Stimulated activated CD4-positive, alpha-beta T cell treated with anti-CD3 and anti-CD28 coated beads, Interleukin-2, amount 100 ng/mL, for 48 hours (primary cell): ENCODE data around the gene TAF3.
A peak's percentile ranks its signal among the peaks of the same experiment; 100 is the strongest.

Experiments used
- DNase-seq, 2 donors: peaks; one replicate each; pipeline ENCODE4 v3.0.0-alpha.2; 2020

TAF3 gene

GRCh38 chr10:7813481-7813880 is 4.8 kb upstream of the TAF3 start:
- no peak for DNase-seq

- DNase-seq = no peak
Observed at GRCh38 chr10:7817576-7817975, 729 bp upstream of the TAF3 start.

- no peak for DNase-seq
Observed at GRCh38 chr10:7817984-7818294, 366 bp upstream of the TAF3 start.

DNA sequence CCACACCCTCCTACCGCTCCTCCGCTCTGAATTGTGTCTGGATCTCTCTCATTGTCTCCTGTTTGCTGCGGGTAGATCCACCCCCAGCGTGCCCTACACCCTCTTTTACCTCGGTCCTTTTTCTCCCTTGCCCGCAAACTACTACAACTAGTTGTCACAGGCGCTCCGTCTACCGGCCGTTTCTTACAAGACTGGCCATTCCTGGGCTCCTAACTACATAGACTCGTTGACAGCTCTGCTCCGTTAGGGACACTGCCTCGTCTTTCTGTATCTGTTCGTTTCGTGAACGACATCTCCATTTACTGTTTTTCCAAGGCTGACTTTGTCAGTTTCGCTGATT is 786 bp downstream of the TAF3 start:
- DNase-seq = peak; percentile 4 to 13

DNA sequence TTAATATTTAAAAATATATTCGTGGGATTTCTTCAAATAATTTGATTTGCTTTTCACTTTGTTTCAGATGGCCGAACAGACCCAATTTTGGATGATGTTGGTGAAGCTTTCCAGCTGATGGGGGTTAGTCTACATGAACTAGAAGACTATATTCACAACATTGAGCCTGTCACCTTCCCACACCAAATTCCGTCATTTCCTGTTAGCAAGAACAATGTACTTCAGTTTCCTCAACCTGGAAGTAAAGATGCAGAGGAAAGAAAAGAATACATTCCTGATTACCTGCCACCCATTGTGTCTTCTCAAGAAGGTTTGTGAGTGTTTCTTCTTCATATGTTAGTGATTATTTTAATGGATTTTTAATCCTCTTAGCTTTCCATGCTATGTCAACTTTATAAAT is 5.9 kb downstream of the TAF3 start:
- DNase-seq = no peak

DNA sequence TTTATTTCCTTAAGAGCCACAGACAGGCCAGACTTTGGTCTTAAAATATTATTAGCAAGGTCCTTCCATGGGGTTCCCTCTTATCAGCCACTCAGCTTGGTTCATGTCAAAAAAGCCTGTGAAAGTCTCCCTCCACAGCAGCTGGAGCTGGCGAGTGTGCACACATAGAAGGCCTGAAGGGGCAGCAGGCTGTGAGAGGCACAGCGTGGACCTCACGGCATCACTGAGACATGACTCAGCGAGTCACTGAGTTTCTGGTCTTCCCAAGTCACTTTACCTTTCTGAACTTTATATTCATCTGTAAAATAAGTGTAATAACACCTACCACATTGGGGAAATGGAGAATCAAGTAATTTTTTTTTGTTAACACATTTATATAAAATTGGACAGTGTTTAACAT is 8.7 kb downstream of the TAF3 start:
- no peak for DNase-seq

GRCh38 chr10:7829289-7829834 is 11.1 kb downstream of the TAF3 start:
- DNase-seq = no peak

DNA sequence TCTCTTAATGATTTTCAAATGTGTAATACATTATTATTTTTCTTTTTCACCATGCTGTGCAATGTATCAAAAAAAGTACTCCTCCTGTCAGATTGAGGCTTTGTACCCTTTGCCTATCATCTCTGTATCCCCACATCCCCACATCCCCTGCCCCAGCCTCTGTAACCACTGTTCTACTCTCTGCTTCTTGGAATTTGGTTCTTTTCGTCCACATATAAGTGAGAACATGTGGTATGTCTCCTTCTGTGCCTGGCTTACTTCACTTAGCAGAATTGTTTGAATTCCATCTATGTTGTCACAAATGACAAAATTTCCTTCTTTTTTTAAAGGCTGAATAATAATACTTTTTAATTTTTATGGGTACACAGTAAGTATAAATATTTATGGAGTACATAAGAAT is 13.8 kb downstream of the TAF3 start:
- DNase-seq = no peak

- DNase-seq = no peak
Observed at GRCh38 chr10:7833210-7833609, 14.9 kb downstream of the TAF3 start.

DNA sequence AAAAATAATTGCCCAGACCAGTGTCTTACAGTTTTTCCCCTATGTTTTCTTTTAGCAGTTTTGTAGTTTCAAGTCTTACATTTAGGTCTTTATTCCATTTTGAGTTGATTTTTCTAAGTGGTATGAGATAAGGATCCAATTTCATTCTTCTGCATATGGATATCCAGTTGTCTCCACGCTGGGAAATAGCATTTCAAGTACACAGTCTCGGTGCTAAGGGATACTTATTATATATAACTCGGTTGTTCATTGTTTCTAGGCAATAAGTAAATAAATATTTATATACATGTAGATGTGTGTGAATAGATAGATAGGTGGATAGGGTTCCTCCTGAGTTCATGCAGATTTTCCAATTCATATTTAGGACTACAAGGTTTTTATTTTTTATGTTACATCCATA is 16.0 kb downstream of the TAF3 start:
- DNase-seq = no peak

DNA sequence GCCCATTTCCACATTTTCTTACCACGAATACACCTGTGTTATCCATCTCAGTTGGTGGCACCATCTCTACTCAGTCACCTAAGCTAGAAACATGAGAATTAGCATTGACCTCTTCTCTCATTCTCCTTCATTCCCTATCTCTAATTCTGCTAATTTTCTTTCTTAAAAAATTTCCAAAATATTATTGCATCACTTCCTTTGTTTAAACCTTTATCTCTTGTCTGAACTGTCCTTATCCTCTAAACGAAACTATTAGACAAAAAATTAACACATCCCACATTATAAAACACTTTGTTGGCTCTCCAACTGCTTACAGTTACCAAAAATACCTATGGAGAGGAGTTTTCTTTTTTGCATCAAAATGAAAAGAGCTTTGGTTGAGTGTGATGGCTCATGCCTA is 18.3 kb downstream of the TAF3 start:
- DNase-seq = no peak

DNA sequence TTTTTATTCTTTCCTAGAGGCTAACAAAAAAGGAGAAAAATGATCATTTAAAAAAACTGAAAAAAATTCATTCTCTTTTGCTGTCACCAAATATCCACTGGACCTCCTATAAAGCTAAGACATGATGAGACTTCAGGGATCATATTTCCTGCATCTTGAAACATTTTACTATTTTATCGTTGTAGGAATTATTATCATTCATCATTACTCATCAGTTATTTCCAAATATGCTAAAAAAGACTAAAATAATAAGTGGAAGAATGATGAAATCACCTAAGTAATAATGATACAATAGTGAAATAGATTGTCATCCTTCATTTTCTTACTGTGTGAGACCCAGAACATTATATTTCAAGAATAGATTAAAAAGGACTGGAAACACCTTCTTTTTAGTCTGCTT is 28.3 kb downstream of the TAF3 start:
- DNase-seq = no peak

- no peak for DNase-seq
Observed at GRCh38 chr10:7853226-7853842, 35.0 kb downstream of the TAF3 start.

DNA sequence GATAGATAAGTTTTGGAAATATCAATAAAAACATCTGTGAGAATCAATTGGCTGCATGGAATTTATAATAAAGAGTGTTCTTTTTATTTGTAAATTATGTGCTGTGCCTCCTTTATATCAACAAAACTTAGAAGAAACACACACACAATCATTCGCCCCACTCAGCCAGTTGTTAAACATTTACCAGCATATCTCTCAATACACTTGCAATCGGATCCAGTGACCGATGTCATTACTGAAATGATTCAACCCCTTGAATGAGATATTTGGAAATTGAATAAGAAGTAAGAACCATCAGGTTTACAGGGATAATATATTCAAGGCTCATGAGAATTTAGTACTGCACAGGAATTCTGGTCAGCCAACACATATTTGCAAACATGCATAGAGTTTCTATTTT is 35.6 kb downstream of the TAF3 start:
- DNase-seq = no peak

DNA sequence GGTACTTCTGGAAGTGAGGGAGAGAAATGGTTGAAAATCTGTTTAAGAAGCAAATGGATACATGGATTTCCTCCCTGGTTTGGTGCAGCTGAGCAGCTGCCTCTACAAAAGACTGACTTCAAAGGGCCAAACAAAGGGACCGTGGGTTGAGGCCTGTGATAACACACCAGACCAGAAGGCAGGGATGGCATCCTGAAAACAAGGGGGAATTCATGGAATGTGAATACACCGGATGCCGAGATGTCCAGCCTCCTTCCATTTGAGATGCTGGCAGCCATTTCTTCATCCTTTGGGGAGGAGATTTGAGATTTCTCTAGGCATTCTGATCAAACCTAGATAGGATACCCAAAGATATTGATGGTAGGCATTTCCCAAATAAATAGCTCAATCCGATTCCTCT is 36.9 kb downstream of the TAF3 start:
- DNase-seq = no peak

GRCh38 chr10:7856678-7857077 is 38.4 kb downstream of the TAF3 start:
- no peak for DNase-seq

GRCh38 chr10:7857262-7857661 is 39.0 kb downstream of the TAF3 start:
- DNase-seq = no peak

- no peak for DNase-seq
Observed at GRCh38 chr10:7861509-7862120, 43.3 kb downstream of the TAF3 start.

GRCh38 chr10:7862121-7862514 is 43.8 kb downstream of the TAF3 start:
- DNase-seq = no peak

- DNase-seq = no peak
Observed at GRCh38 chr10:7866176-7866575, 47.9 kb downstream of the TAF3 start.

- DNase-seq = no peak
Observed at GRCh38 chr10:7872041-7872442, 53.7 kb downstream of the TAF3 start.

GRCh38 chr10:7874864-7875263 is 56.6 kb downstream of the TAF3 start:
- no peak for DNase-seq

DNA sequence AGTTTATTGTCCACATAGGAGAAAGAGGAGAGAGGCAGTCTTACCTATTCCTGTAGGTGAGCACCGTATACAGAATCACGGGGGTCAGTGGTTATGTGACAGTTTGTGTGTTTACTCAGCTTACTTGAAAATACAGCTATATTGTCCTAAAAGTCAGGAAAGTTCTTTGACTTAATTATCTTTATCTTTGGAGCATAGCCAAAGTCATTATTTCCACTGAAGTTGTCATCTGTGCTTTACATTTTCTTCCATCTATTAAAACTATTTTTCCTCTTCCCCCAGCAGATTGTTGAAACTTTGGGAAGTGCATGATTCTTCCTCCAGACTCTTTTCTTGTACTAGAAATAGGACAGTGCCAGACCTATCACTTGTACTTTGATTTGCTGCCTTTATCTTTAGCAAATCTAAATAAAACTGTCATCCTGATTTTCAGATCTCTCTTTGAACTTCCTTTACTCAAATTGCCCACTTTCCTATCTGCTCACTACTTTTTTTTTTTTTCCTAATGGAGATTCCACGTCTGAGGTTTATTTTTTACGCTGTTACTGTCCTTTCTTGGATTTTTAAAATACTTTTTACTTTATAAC is 58.3 kb downstream of the TAF3 start:
- DNase-seq = no peak

DNA sequence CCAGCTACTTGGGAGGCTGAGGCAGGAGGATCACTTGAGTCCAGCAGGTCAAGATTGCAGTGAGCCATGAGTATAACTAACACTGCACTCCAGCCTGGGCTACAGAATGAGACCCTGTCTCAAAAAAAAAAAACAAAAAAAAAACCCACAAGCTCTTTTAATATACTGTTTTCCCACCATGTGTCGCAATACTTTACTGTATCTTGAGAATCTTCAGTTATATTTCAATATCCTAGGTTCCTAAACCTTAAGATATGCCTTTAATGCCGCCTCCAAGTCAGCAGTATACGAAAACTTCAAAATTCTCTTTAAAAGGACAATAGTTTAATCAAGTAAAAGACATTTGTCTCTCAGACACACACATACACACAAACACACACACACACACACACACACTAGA is 62.8 kb downstream of the TAF3 start:
- no peak for DNase-seq

- DNase-seq = no peak
Observed at GRCh38 chr10:7886056-7886455, 67.8 kb downstream of the TAF3 start.
